Esophagus squamous epithelium (tissue), 4 donors: Measurements from ENCODE around the gene ATP2C1.

Experiments used
- POLR2A ChIP-seq, 4 donors: fragments of 450-650 bp; IDR thresholded peaks; one replicate each; pipeline ENCODE4 v1.6.1; 2017; ENCODE audit warnings: antibody characterized with exemption in 4 of 4, mild to moderate bottlenecking in 4 of 4, moderate library complexity in 3 of 4
- TF ChIP-seq, protein P1 (sequence below), 6 experiments: fragments of 450-650 bp in 4 of 6; fragments of 200-600 bp in 2 of 6; sonication (generic) in 2 of 6; IDR thresholded peaks; one replicate each; pipeline ENCODE4 v1.5.1; 2016 to 2019; ENCODE audit warnings: antibody characterized with exemption in 6 of 6, mild to moderate bottlenecking in 4 of 6, moderate library complexity in 4 of 6

DNA sequence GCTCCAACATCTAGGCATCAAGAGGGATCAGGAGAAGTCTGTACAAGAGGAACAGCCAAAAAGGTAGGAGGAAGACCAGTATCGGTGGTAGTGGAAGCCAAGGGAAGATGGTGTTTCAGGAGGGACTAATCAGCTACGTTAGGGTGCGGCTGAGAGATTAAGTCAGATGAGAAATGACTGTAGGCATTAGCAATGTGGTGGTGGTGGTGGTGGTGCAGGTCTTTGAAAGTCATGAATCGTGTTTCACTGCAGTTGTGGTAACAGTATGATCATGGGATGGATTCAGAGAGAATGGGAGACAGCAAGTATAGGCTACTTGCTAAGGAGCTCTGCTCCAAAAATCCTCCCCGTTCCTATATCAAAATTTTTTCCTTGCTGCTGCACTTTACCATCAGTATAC is 97.2 kb downstream of the ATP2C1 start:
- TF ChIP-seq, protein P1, sequence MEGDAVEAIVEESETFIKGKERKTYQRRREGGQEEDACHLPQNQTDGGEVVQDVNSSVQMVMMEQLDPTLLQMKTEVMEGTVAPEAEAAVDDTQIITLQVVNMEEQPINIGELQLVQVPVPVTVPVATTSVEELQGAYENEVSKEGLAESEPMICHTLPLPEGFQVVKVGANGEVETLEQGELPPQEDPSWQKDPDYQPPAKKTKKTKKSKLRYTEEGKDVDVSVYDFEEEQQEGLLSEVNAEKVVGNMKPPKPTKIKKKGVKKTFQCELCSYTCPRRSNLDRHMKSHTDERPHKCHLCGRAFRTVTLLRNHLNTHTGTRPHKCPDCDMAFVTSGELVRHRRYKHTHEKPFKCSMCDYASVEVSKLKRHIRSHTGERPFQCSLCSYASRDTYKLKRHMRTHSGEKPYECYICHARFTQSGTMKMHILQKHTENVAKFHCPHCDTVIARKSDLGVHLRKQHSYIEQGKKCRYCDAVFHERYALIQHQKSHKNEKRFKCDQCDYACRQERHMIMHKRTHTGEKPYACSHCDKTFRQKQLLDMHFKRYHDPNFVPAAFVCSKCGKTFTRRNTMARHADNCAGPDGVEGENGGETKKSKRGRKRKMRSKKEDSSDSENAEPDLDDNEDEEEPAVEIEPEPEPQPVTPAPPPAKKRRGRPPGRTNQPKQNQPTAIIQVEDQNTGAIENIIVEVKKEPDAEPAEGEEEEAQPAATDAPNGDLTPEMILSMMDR (IDR thresholded peaks at IDR 0.05) = no peak
- no peak for TF ChIP-seq POLR2A (IDR thresholded peaks at IDR 0.05)
